Measurements from ENCODE around the gene SV2A.

DNA sequence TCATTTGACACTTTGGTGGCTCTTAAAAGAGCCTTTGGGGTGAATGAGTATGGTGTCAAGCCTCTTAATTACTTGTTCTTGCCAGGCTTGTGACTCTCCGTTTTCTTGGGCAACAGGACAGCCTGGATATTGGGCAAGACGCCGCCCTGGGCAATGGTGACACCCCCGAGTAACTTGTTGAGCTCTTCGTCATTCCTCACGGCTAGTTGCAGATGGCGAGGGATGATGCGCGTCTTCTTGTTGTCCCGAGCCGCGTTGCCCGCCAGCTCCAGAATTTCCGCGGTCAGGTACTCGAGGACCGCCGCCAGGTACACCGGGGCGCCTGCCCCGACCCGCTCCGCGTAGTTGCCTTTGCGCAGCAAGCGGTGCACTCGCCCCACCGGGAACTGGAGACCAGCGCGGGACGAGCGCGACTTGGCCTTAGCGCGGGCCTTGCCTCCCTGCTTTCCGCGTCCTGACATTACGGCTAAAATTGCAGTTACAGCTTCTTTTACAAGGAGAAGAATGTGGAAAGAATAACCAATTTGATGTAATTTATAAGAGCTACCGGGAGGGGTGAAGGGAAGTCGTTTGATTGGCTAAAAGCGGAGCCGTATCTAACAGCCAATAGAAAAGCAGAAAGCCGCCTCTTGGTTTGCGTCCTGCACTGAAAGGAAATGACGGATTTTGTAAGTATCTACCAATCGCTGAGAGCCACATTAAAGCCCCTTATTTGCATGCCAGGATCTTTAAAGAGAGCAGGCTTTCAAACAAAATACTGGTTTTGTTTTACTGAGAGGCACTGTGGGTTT is 30.0 kb downstream of the SV2A start:
- TF ChIP-seq, protein P1, sequence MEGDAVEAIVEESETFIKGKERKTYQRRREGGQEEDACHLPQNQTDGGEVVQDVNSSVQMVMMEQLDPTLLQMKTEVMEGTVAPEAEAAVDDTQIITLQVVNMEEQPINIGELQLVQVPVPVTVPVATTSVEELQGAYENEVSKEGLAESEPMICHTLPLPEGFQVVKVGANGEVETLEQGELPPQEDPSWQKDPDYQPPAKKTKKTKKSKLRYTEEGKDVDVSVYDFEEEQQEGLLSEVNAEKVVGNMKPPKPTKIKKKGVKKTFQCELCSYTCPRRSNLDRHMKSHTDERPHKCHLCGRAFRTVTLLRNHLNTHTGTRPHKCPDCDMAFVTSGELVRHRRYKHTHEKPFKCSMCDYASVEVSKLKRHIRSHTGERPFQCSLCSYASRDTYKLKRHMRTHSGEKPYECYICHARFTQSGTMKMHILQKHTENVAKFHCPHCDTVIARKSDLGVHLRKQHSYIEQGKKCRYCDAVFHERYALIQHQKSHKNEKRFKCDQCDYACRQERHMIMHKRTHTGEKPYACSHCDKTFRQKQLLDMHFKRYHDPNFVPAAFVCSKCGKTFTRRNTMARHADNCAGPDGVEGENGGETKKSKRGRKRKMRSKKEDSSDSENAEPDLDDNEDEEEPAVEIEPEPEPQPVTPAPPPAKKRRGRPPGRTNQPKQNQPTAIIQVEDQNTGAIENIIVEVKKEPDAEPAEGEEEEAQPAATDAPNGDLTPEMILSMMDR (conservative IDR thresholded peaks at IDR 0.05; ENCODE audit: low read length) = no peak
- TF ChIP-seq EZH2phosphoT487 (IDR thresholded peaks at IDR 0.05; ENCODE audit: borderline replicate concordance, low read depth, low read length) = no peak

All from OCI-LY7 (cell line).